Measurements from ENCODE around the gene SSH2. TPM values are rescaled to one million over a fixed set of nuclear protein-coding genes. Genes with fewer than 3 reads are reported as not detected.

The SSH2 gene
- total RNA-seq, 2 experiments from 2014 or later, result 39.4 to 73.9 TPM

- H3K36me3 ChIP-seq (ENCODE audit: insufficient read depth, low read length), result peaks cover 26% of the 10 kb centered on the region
- H4K20me1 ChIP-seq (ENCODE audit: insufficient read depth, low read length), result peaks cover 13% of the 10 kb centered on the region; the same call in 1 of the 2 replicates
- H3K9me2 ChIP-seq (ENCODE audit: insufficient read depth, low read length), result no peaks in the 10 kb centered on the region
- intact Hi-C loops (cut with micrococcal nuclease; ENCODE audit: unreplicated experiment), result no loop called here
- H3K79me2 ChIP-seq (ENCODE audit: insufficient read depth, low read depth, low read length), result peaks cover 30% of the 10 kb centered on the region
- no peak overlapping the region for H3K4me3 ChIP-seq (ENCODE audit: low read depth, low read length, poor library complexity, severe bottlenecking)
- no peak overlapping the region for H3K27ac ChIP-seq (ENCODE audit: low read depth, low read length, poor library complexity, severe bottlenecking)
- peak; percentile 29 for DNase-seq (ENCODE audit: low spot score)
- H2AFZ ChIP-seq (ENCODE audit: low read length), result no peak overlapping the region
- peak overlapping the region; percentile 5; the same call in 1 of the 2 replicates for H3K4me2 ChIP-seq (ENCODE audit: low read length)
- ChIA-PET CTCF (ENCODE audit: unreplicated experiment) (no interaction called here), POLR2A (interaction anchor here (0.8 kb wide), 1 partner anchor 83 kb away, joined by 3 read pairs; no protein-coding TSS in a partner anchor)
- TF ChIP-seq CTCF (conservative IDR thresholded peaks at IDR 0.05; ENCODE audit: low read length) (no peak), EZH2phosphoT487 (IDR thresholded peaks at IDR 0.05; ENCODE audit: borderline replicate concordance, low read depth, low read length) (no peak)
- no TSS peak for BruUV-seq (replicated peaks)
- no peaks in the 10 kb centered on the region for H3K9me3 ChIP-seq (ENCODE audit: low read length)
- H3K4me1 ChIP-seq (ENCODE audit: insufficient read depth, low read length, poor library complexity, severe bottlenecking), result peaks cover 49% of the 10 kb centered on the region
Observed at GRCh38 chr17:29757788-29758187, 172.2 kb downstream of the SSH2 start.

- no peak overlapping the region for H2AFZ ChIP-seq (ENCODE audit: low read length)
- H3K27ac ChIP-seq (ENCODE audit: low read depth, low read length, poor library complexity, severe bottlenecking), result peak overlapping the region; percentile 41
- no TSS peak for BruUV-seq (replicated peaks)
- ChIA-PET CTCF (ENCODE audit: unreplicated experiment) (no interaction called here), POLR2A (interaction anchor here (0.9 to 1.8 kb wide), 3 partner anchors 10 to 31 kb away, joined by 3 to 8 read pairs (median 6); no protein-coding TSS in a partner anchor)
- peaks cover 39% of the 10 kb centered on the region for H3K36me3 ChIP-seq (ENCODE audit: insufficient read depth, low read length)
- no peaks in the 10 kb centered on the region for H3K9me2 ChIP-seq (ENCODE audit: insufficient read depth, low read length)
- DNase-seq (ENCODE audit: low spot score), result peak; percentile 40
- peaks cover 17% of the 10 kb centered on the region; the same call in 1 of the 2 replicates for H3K79me2 ChIP-seq (ENCODE audit: insufficient read depth, low read depth, low read length)
- TF ChIP-seq EZH2phosphoT487 (IDR thresholded peaks at IDR 0.05; ENCODE audit: borderline replicate concordance, low read depth, low read length) (no peak), CTCF (conservative IDR thresholded peaks at IDR 0.05; ENCODE audit: low read length) (no peak)
- intact Hi-C loops (cut with micrococcal nuclease; ENCODE audit: unreplicated experiment), result no loop called here
- peak overlapping the region; percentile 42; the same call in 1 of the 2 replicates for H3K4me2 ChIP-seq (ENCODE audit: low read length)
- peaks cover 25% of the 10 kb centered on the region for H3K4me1 ChIP-seq (ENCODE audit: insufficient read depth, low read length, poor library complexity, severe bottlenecking)
- H3K4me3 ChIP-seq (ENCODE audit: low read depth, low read length, poor library complexity, severe bottlenecking), result no peak overlapping the region
- H4K20me1 ChIP-seq (ENCODE audit: insufficient read depth, low read length), result no peaks in the 10 kb centered on the region; the same call in 1 of the 2 replicates
- no peaks in the 10 kb centered on the region for H3K9me3 ChIP-seq (ENCODE audit: low read length)
Observed at GRCh38 chr17:29753845-29754439, 176.1 kb downstream of the SSH2 start.

All from OCI-LY7 (cell line).